Measurements from ENCODE around the gene VPS13D.

VPS13D gene

GRCh38 chr1:12477314-12477713, 247.5 kb downstream of the VPS13D start:
- Histone ChIP-seq H3K9ac (ENCODE audit: low read length) (no peak overlapping the region), H3K79me2 (ENCODE audit: low read length) (no peaks in the 10 kb centered on the region), H3K4me1 (ENCODE audit: low read length) (peaks cover 7% of the 10 kb centered on the region; the same call in 1 of the 2 replicates)

GRCh38 chr1:12477936-12478611, 248.2 kb downstream of the VPS13D start:
- H3K4me2 ChIP-seq (ENCODE audit: low read depth, low read length): no peak overlapping the region
- no peaks in the 10 kb centered on the region for H3K27me3 ChIP-seq (replicated peaks; ENCODE audit: insufficient read depth, low read length)
- no peak overlapping the region for H3K9ac ChIP-seq (ENCODE audit: low read length)
- DNase-seq: no peak
- H2AFZ ChIP-seq (ENCODE audit: low read length): no peak overlapping the region
- H3K9me3 ChIP-seq (replicated peaks; ENCODE audit: insufficient read depth, low read length): no peaks in the 10 kb centered on the region
- H3K36me3 ChIP-seq (replicated peaks; ENCODE audit: insufficient read depth, low read length): no peaks in the 10 kb centered on the region
- no peaks in the 10 kb centered on the region for H3K79me2 ChIP-seq (ENCODE audit: low read length)
- no peak overlapping the region for H3K27ac ChIP-seq (ENCODE audit: low read length)
- no peaks in the 10 kb centered on the region for H3K9me2 ChIP-seq (replicated peaks; ENCODE audit: insufficient read depth, low read length)
- H3K4me3 ChIP-seq (ENCODE audit: low read length): no peak overlapping the region
- H4K20me1 ChIP-seq (ENCODE audit: insufficient read depth, low read length): no peaks in the 10 kb centered on the region
- H3F3A ChIP-seq (ENCODE audit: insufficient read depth, low read length): no peaks in the 10 kb centered on the region
- TF ChIP-seq EZH2phosphoT487 (IDR thresholded peaks at IDR 0.05; ENCODE audit: low read length): no peak
- no peak for TF ChIP-seq CTCF (IDR thresholded peaks at IDR 0.05; ENCODE audit: low read length)
- TF ChIP-seq EZH2 (optimal IDR thresholded peaks at IDR 0.05; ENCODE audit: low read depth, low read length): no peak
- H3K4me1 ChIP-seq (ENCODE audit: low read length): peaks cover 7% of the 10 kb centered on the region; the same call in 1 of the 2 replicates

More at GRCh38 chr1:12477314-12477713, 247.5 kb downstream of the VPS13D start:
- no peaks in the 10 kb centered on the region for H3K36me3 ChIP-seq (replicated peaks; ENCODE audit: insufficient read depth, low read length)
- DNase-seq: no peak
- no peak overlapping the region for H3K4me2 ChIP-seq (ENCODE audit: low read depth, low read length)
- no peaks in the 10 kb centered on the region for H3F3A ChIP-seq (ENCODE audit: insufficient read depth, low read length)
- TF ChIP-seq CTCF (IDR thresholded peaks at IDR 0.05; ENCODE audit: low read length): no peak
- no peak for TF ChIP-seq EZH2phosphoT487 (IDR thresholded peaks at IDR 0.05; ENCODE audit: low read length)
- no peak for TF ChIP-seq EZH2 (optimal IDR thresholded peaks at IDR 0.05; ENCODE audit: low read depth, low read length)
- H3K27me3 ChIP-seq (replicated peaks; ENCODE audit: insufficient read depth, low read length): no peaks in the 10 kb centered on the region
- no peak overlapping the region for H2AFZ ChIP-seq (ENCODE audit: low read length)
- no peak overlapping the region for H3K27ac ChIP-seq (ENCODE audit: low read length)
- no peaks in the 10 kb centered on the region for H3K9me3 ChIP-seq (replicated peaks; ENCODE audit: insufficient read depth, low read length)
- no peaks in the 10 kb centered on the region for H3K9me2 ChIP-seq (replicated peaks; ENCODE audit: insufficient read depth, low read length)
- H4K20me1 ChIP-seq (ENCODE audit: insufficient read depth, low read length): no peaks in the 10 kb centered on the region
- no peak overlapping the region for H3K4me3 ChIP-seq (ENCODE audit: low read length)

- peaks cover 7% of the 10 kb centered on the region; the same call in 1 of the 2 replicates for H3K4me1 ChIP-seq (ENCODE audit: low read length)
- no peaks in the 10 kb centered on the region for H3K9me2 ChIP-seq (replicated peaks; ENCODE audit: insufficient read depth, low read length)
- no peak overlapping the region for H3K27ac ChIP-seq (ENCODE audit: low read length)
- no peak overlapping the region for H3K4me2 ChIP-seq (ENCODE audit: low read depth, low read length)
- H3K36me3 ChIP-seq (replicated peaks; ENCODE audit: insufficient read depth, low read length): no peaks in the 10 kb centered on the region
- H2AFZ ChIP-seq (ENCODE audit: low read length): no peak overlapping the region
- H4K20me1 ChIP-seq (ENCODE audit: insufficient read depth, low read length): no peaks in the 10 kb centered on the region
- H3K4me3 ChIP-seq (ENCODE audit: low read length): no peak overlapping the region
- no peaks in the 10 kb centered on the region for H3K9me3 ChIP-seq (replicated peaks; ENCODE audit: insufficient read depth, low read length)
- no peak for TF ChIP-seq CTCF (IDR thresholded peaks at IDR 0.05; ENCODE audit: low read length)
- no peak for TF ChIP-seq EZH2 (optimal IDR thresholded peaks at IDR 0.05; ENCODE audit: low read depth, low read length)
- no peak for TF ChIP-seq EZH2phosphoT487 (IDR thresholded peaks at IDR 0.05; ENCODE audit: low read length)
- H3F3A ChIP-seq (ENCODE audit: insufficient read depth, low read length): no peaks in the 10 kb centered on the region
- H3K79me2 ChIP-seq (ENCODE audit: low read length): no peaks in the 10 kb centered on the region
- no peak overlapping the region for H3K9ac ChIP-seq (ENCODE audit: low read length)
- H3K27me3 ChIP-seq (replicated peaks; ENCODE audit: insufficient read depth, low read length): no peaks in the 10 kb centered on the region
- DNase-seq: no peak
These were observed 248.8 kb downstream of the VPS13D start for GRCh38 chr1:12478612-12478985.
